ENCODE measurements around the gene ARFGAP1.
A peak's percentile ranks its signal among the peaks of the same experiment; 100 is the strongest.

ARFGAP1 gene

DNA sequence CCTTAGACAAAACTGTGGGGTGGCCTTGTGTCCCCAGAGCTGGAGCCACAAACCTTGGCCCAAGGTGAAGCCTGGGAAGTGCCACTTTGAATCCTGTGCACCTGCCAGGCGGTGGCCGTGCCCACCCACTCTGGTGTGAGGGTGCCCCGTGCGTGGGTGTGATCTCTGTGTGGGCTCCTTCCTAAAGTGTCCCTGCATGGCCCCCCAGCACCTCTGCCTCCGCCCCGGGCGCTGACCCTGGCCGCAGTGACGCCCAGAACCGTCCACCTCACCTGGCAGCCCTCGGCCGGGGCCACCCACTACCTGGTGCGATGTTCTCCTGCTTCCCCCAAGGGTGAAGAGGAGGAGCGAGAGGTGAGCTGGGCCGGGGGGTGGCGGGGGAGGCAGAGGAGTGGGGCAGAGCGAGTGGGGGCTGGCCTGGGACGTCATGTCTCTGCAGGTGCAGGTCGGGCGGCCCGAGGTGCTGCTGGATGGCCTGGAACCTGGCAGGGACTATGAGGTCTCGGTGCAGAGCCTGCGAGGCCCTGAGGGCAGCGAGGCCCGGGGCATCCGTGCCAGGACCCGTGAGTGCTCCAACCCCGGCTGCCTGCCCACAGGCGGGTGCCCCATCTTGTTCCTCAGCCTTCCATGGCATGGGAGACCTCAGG, 38.7 kb downstream of the ARFGAP1 start:
- H3K4me3 ChIP-seq (replicated peaks; ENCODE audit: low read depth, low read length) = no peak overlapping the region
- TF ChIP-seq, protein P1, sequence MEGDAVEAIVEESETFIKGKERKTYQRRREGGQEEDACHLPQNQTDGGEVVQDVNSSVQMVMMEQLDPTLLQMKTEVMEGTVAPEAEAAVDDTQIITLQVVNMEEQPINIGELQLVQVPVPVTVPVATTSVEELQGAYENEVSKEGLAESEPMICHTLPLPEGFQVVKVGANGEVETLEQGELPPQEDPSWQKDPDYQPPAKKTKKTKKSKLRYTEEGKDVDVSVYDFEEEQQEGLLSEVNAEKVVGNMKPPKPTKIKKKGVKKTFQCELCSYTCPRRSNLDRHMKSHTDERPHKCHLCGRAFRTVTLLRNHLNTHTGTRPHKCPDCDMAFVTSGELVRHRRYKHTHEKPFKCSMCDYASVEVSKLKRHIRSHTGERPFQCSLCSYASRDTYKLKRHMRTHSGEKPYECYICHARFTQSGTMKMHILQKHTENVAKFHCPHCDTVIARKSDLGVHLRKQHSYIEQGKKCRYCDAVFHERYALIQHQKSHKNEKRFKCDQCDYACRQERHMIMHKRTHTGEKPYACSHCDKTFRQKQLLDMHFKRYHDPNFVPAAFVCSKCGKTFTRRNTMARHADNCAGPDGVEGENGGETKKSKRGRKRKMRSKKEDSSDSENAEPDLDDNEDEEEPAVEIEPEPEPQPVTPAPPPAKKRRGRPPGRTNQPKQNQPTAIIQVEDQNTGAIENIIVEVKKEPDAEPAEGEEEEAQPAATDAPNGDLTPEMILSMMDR (IDR thresholded peaks at IDR 0.05; ENCODE audit: low read length, missing control alignments) = no peak
- no peak for DNase-seq (ENCODE audit: low read depth)

DNA sequence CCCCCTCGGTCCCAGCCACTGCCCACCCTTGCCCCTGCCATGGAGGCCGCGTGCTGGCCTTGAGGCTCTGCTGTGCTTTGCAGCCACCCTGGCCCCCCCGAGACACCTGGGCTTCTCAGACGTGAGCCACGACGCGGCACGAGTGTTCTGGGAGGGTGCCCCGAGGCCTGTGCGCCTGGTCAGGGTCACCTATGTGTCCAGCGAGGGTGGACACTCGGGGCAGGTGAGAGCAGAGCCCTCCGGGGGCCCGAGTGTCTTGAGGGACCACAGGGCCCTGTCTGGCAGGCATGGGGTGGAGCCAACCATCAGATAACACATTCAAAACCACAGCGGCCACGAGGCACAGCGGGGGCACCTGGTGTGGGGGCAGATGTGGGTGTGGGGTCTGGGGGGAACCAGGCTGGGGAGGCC, 39.2 kb downstream of the ARFGAP1 start:
- TF ChIP-seq, protein P1 (IDR thresholded peaks at IDR 0.05; ENCODE audit: low read length, missing control alignments) = no peak
- DNase-seq (ENCODE audit: low read depth) = no peak
- H3K4me3 ChIP-seq (replicated peaks; ENCODE audit: low read depth, low read length) = no peak overlapping the region

DNA sequence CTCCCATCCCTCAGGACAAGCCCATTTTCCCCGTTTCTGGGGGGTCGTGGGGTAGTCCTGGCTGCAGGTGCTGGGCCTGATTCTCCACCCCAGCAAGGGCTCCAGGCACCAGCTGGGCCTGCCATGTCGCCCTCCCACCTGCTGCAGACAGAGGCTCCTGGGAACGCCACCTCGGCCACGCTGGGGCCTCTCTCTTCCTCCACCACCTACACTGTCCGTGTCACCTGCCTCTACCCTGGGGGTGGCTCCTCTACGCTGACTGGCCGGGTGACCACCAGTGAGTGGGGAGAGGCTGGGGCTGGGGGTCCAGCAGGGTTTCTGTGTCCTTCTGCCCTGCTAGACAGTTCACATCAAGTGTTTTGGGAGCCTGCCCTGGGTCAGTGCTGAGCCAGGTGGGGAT, 39.7 kb downstream of the ARFGAP1 start:
- TF ChIP-seq, protein P1 (IDR thresholded peaks at IDR 0.05; ENCODE audit: low read length, missing control alignments) = no peak
- DNase-seq (ENCODE audit: low read depth) = no peak
- no peak overlapping the region for H3K4me3 ChIP-seq (replicated peaks; ENCODE audit: low read depth, low read length)

- peak; percentile 11 for DNase-seq (ENCODE audit: low read depth)
- no peak overlapping the region for H3K4me3 ChIP-seq (replicated peaks; ENCODE audit: low read depth, low read length)
- TF ChIP-seq, protein P1 (IDR thresholded peaks at IDR 0.05; ENCODE audit: low read length, missing control alignments) = no peak
Observed at GRCh38 chr20:63312690-63313348, 40.2 kb downstream of the ARFGAP1 start.

- TF ChIP-seq, protein P1 (IDR thresholded peaks at IDR 0.05; ENCODE audit: low read length, missing control alignments) = no peak
- no peak overlapping the region for H3K4me3 ChIP-seq (replicated peaks; ENCODE audit: low read depth, low read length)
- no peak for DNase-seq (ENCODE audit: low read depth)
Observed at GRCh38 chr20:63313349-63314014, 40.9 kb downstream of the ARFGAP1 start.

GRCh38 chr20:63314015-63314471, 41.4 kb downstream of the ARFGAP1 start:
- no peak for DNase-seq (ENCODE audit: low read depth)
- no peak overlapping the region for H3K4me3 ChIP-seq (replicated peaks; ENCODE audit: low read depth, low read length)
- TF ChIP-seq, protein P1 (IDR thresholded peaks at IDR 0.05; ENCODE audit: low read length, missing control alignments) = no peak
